Smooth muscle cell (in vitro differentiated cells): ENCODE measurements around the gene SLC7A1. TPM values are rescaled to one million over a fixed set of nuclear protein-coding genes. Genes with fewer than 3 reads are reported as not detected.

Experiments used
- DNase-seq: peaks from one replicate; lab custom pipeline; 2025; ENCODE audit not compliant: unreplicated experiment; lab: John Stamatoyannopoulos, UW
- H2AFZ ChIP-seq: fragments of 200-600 bp; sonication (generic); 2 replicates; pipeline ENCODE4 v1.6.0; 2016; ENCODE audit warnings: antibody characterized with exemption, low read depth, mild to moderate bottlenecking
- H3F3A ChIP-seq: fragments of 200-600 bp; sonication (generic); 2 replicates; pipeline ENCODE4 v1.6.0; 2017; ENCODE audit warnings: antibody characterized with exemption, low read depth
- H3K27ac ChIP-seq: fragments of 200-600 bp; sonication (generic); 2 replicates; pipeline ENCODE4 v1.5.1; 2016; ENCODE audit warnings: low read depth, mild to moderate bottlenecking
- H3K27me3 ChIP-seq: fragments of 200-600 bp; sonication (generic); 2 replicates; pipeline ENCODE4 v1.6.1; 2016; ENCODE audit warnings: low read depth, mild to moderate bottlenecking
- H3K36me3 ChIP-seq: fragments of 200-600 bp; sonication (generic); 2 replicates; pipeline ENCODE4 v1.5.1; 2016; ENCODE audit warnings: low read depth
- H3K4me1 ChIP-seq: fragments of 200-600 bp; sonication (generic); 2 replicates; pipeline ENCODE4 v1.5.1; 2016; ENCODE audit warnings: low read depth
- H3K4me2 ChIP-seq: fragments of 200-600 bp; sonication (generic); 2 replicates; pipeline ENCODE4 v1.6.0; 2016; ENCODE audit warnings: mild to moderate bottlenecking
- H3K4me3 ChIP-seq: fragments of 200-600 bp; sonication (generic); 2 replicates; pipeline ENCODE4 v1.5.1; 2016; ENCODE audit warnings: mild to moderate bottlenecking
- H3K79me2 ChIP-seq: fragments of 200-600 bp; sonication (generic); 2 replicates; pipeline ENCODE4 v1.6.0; 2016; ENCODE audit warnings: low read depth, mild to moderate bottlenecking
- H3K9ac ChIP-seq: fragments of 200-600 bp; sonication (generic); 2 replicates; pipeline ENCODE4 v1.6.0; 2016; ENCODE audit warnings: low read depth
- H3K9me3 ChIP-seq: fragments of 200-600 bp; sonication (generic); replicated peaks from 2 replicates; pipeline ENCODE4 v1.5.1; 2016; ENCODE audit warnings: low read depth
- H4K20me1 ChIP-seq: fragments of 200-600 bp; sonication (generic); 2 replicates; pipeline ENCODE4 v1.6.0; 2016; ENCODE audit warnings: low read depth
- CTCF ChIP-seq: fragments of 200-600 bp; sonication (generic); IDR thresholded peaks from 2 replicates; pipeline ENCODE4 v1.5.1; 2017; ENCODE audit warnings: borderline replicate concordance, mild to moderate bottlenecking, antibody characterized with exemption; ENCODE audit not compliant: insufficient read depth, poor library complexity, severe bottlenecking
- WGBS: methylation state at CpG from one replicate; pipeline ENCODE4 v1.1.7; 2016; ENCODE audit warnings: low lambda C conversion rate; 5-methylcytosine and 5-hydroxymethylcytosine counted together
- polyA plus RNA-seq: library from polyadenylated mRNA; unstranded; fragments of >200 nt; fragmentation: Nextera tagmentation; extraction: Ambion mirVana; gene quantifications from 2 replicates; pipeline ENCODE4 v1.2.1, GENCODE V29; 2016
- total RNA-seq: library from RNA; depleted of rRNA; stranded (reverse); fragments of >200 nt; gene quantifications from 2 replicates; pipeline ENCODE4 v1.2.3, GENCODE V29; 2014

The SLC7A1 gene
- total and polyA plus RNA-seq, 2 experiments from 2014 or later: 7.9 to 36.6 TPM

GRCh38 chr13:29593605-29594297, 1.7 kb downstream of the SLC7A1 start:
- Histone ChIP-seq H4K20me1 (peaks cover 36% of the 10 kb centered on the region), H3K4me1 (peaks cover 7% of the 10 kb centered on the region), H3F3A (no peaks in the 10 kb centered on the region), H3K4me3 (peak overlapping the region; percentile 98), H3K9me3 (no peaks in the 10 kb centered on the region), H3K36me3 (no peaks in the 10 kb centered on the region), H3K9ac (peak overlapping the region; percentile 77), H2AFZ (no peak overlapping the region), H3K27ac (peak overlapping the region; percentile 96), H3K79me2 (peaks cover 59% of the 10 kb centered on the region), H3K27me3 (no peaks in the 10 kb centered on the region), H3K4me2 (peak overlapping the region; percentile 92)
- no peak for TF ChIP-seq CTCF
- 57% methylated on average over 8 of the region's 8 CpGs for WGBS
- no peak for DNase-seq

- Histone ChIP-seq H3K4me2 (peak overlapping the region; percentile 45), H3K27me3 (no peaks in the 10 kb centered on the region), H3K9ac (no peak overlapping the region), H3F3A (no peaks in the 10 kb centered on the region), H3K9me3 (no peaks in the 10 kb centered on the region), H3K79me2 (peaks cover 84% of the 10 kb centered on the region), H3K27ac (peak overlapping the region; percentile 20), H4K20me1 (peaks cover 61% of the 10 kb centered on the region), H3K36me3 (no peaks in the 10 kb centered on the region), H2AFZ (no peak overlapping the region), H3K4me1 (peaks cover 7% of the 10 kb centered on the region), H3K4me3 (no peak overlapping the region)
- 39% methylated on average over 5 of the region's 5 CpGs for WGBS
- no peak for TF ChIP-seq CTCF
- no peak for DNase-seq
Measured at GRCh38 chr13:29591310-29591709, 4.2 kb downstream of the SLC7A1 start.

- 85% methylated on average over 7 of the region's 7 CpGs for WGBS
- DNase-seq: no peak
- Histone ChIP-seq H3K9me3 (no peaks in the 10 kb centered on the region), H3K36me3 (no peaks in the 10 kb centered on the region), H3K4me1 (peaks cover 7% of the 10 kb centered on the region), H4K20me1 (peaks cover 74% of the 10 kb centered on the region), H3K4me2 (no peak overlapping the region), H3K27me3 (no peaks in the 10 kb centered on the region), H2AFZ (no peak overlapping the region), H3K4me3 (no peak overlapping the region), H3F3A (no peaks in the 10 kb centered on the region), H3K27ac (peak overlapping the region; percentile 40), H3K79me2 (peaks cover 97% of the 10 kb centered on the region), H3K9ac (no peak overlapping the region)
- TF ChIP-seq CTCF: no peak
Measured at GRCh38 chr13:29589967-29590366, 5.5 kb downstream of the SLC7A1 start.

GRCh38 chr13:29589234-29589633, 6.3 kb downstream of the SLC7A1 start:
- no peaks in the 10 kb centered on the region for H3K27me3 ChIP-seq
- no peak for TF ChIP-seq CTCF
- no peaks in the 10 kb centered on the region for H3K36me3 ChIP-seq
- H3K4me1 ChIP-seq: peaks cover 7% of the 10 kb centered on the region
- H3K79me2 ChIP-seq: peaks cover 100% of the 10 kb centered on the region
- H3K9me3 ChIP-seq: no peaks in the 10 kb centered on the region
- H3F3A ChIP-seq: no peaks in the 10 kb centered on the region
- no peak for DNase-seq
- H4K20me1 ChIP-seq: peaks cover 81% of the 10 kb centered on the region
- peak overlapping the region; percentile 40 for H3K27ac ChIP-seq
- H3K4me3 ChIP-seq: no peak overlapping the region
- H3K9ac ChIP-seq: no peak overlapping the region
- H2AFZ ChIP-seq: no peak overlapping the region
- H3K4me2 ChIP-seq: no peak overlapping the region
- WGBS: 74% methylated on average over 6 of the region's 6 CpGs
